C4-2B (cell line): ENCODE measurements around the gene VSTM2L.

Source experiments
- ZFX ChIP-seq: fragments of 450-650 bp; IDR thresholded peaks from 2 replicates; pipeline ENCODE4 v1.6.1; 2017
- TF ChIP-seq, protein P1 (sequence below): fragments of 450-650 bp; conservative IDR thresholded peaks from 2 replicates; pipeline ENCODE4 v1.5.1; 2017; ENCODE audit warnings: mild to moderate bottlenecking

DNA sequence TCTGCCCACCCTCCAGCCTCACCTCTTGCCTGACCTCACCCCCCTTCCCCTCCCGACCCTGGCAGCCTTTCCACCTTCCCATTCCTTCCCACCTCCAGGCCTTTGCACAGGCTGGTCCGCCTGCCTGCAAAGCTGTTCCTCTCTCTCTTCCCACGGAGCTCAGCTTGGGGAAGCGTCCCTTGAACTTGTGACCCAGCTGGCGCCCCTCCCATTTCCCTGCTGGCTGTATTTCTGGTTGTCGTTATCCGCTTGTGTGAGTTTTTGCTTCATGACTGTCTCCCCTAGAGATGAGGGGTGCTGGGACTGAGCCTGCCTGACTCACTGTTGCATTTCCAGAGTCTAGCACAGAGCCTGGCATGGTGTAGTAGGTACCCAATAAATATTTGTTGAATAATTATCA is 32.5 kb downstream of the VSTM2L start:
- TF ChIP-seq, protein P1, sequence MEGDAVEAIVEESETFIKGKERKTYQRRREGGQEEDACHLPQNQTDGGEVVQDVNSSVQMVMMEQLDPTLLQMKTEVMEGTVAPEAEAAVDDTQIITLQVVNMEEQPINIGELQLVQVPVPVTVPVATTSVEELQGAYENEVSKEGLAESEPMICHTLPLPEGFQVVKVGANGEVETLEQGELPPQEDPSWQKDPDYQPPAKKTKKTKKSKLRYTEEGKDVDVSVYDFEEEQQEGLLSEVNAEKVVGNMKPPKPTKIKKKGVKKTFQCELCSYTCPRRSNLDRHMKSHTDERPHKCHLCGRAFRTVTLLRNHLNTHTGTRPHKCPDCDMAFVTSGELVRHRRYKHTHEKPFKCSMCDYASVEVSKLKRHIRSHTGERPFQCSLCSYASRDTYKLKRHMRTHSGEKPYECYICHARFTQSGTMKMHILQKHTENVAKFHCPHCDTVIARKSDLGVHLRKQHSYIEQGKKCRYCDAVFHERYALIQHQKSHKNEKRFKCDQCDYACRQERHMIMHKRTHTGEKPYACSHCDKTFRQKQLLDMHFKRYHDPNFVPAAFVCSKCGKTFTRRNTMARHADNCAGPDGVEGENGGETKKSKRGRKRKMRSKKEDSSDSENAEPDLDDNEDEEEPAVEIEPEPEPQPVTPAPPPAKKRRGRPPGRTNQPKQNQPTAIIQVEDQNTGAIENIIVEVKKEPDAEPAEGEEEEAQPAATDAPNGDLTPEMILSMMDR: no peak
- no peak for TF ChIP-seq ZFX
